Glutamatergic neuron (in vitro differentiated cells): Measurements from ENCODE around the gene CTCF. TPM values are rescaled to one million over a fixed set of nuclear protein-coding genes. Genes with fewer than 3 reads are reported as not detected.

Source experiments
- DNase-seq: peaks from one replicate; pipeline ENCODE4 v3.0.0; 2022
- H3K27ac Mint-ChIP-seq: one replicate; pipeline ENCODE4 v1.8.0; 2020; ENCODE audit warnings: mild to moderate bottlenecking, mixed read lengths, inconsistent platforms; ENCODE audit not compliant: unreplicated experiment
- H3K27me3 Mint-ChIP-seq: one replicate; pipeline ENCODE4 v1.8.0; 2020; ENCODE audit warnings: mild to moderate bottlenecking, moderate library complexity, mixed read lengths, inconsistent platforms; ENCODE audit not compliant: unreplicated experiment
- H3K36me3 Mint-ChIP-seq: one replicate; pipeline ENCODE4 v1.8.0; 2020; ENCODE audit warnings: mild to moderate bottlenecking, mixed read lengths, inconsistent platforms; ENCODE audit not compliant: unreplicated experiment
- H3K4me1 Mint-ChIP-seq: one replicate; pipeline ENCODE4 v1.8.0; 2020; ENCODE audit warnings: mild to moderate bottlenecking, low read depth, mixed read lengths, inconsistent platforms; ENCODE audit not compliant: unreplicated experiment
- H3K4me3 Mint-ChIP-seq: one replicate; pipeline ENCODE4 v1.8.0; 2020; ENCODE audit warnings: mild to moderate bottlenecking, mixed read lengths, inconsistent platforms; ENCODE audit not compliant: unreplicated experiment
- H3K9me3 Mint-ChIP-seq: one replicate; pipeline ENCODE4 v1.8.0; 2020; ENCODE audit warnings: mild to moderate bottlenecking, moderate library complexity, mixed read lengths, inconsistent platforms; ENCODE audit not compliant: unreplicated experiment
- CTCF ChIP-seq: fragments of 200-600 bp; sonication (generic); IDR thresholded peaks from one replicate; pipeline ENCODE4 v1.5.0; 2021; ENCODE audit not compliant: partially characterized antibody, unreplicated experiment
- total RNA-seq: library from RNA; stranded (reverse); fragmentation: NEBNext Ultra II Directional; extraction: Animal tissue kit (Norgen Biotek cat#: 25700); gene quantifications from one replicate; pipeline ENCODE4 v1.2.1, GENCODE V29; 2021; ENCODE audit not compliant: unreplicated experiment

The CTCF gene
- total RNA-seq, 1 donor from 2014 or later = 42.8 TPM

DNA sequence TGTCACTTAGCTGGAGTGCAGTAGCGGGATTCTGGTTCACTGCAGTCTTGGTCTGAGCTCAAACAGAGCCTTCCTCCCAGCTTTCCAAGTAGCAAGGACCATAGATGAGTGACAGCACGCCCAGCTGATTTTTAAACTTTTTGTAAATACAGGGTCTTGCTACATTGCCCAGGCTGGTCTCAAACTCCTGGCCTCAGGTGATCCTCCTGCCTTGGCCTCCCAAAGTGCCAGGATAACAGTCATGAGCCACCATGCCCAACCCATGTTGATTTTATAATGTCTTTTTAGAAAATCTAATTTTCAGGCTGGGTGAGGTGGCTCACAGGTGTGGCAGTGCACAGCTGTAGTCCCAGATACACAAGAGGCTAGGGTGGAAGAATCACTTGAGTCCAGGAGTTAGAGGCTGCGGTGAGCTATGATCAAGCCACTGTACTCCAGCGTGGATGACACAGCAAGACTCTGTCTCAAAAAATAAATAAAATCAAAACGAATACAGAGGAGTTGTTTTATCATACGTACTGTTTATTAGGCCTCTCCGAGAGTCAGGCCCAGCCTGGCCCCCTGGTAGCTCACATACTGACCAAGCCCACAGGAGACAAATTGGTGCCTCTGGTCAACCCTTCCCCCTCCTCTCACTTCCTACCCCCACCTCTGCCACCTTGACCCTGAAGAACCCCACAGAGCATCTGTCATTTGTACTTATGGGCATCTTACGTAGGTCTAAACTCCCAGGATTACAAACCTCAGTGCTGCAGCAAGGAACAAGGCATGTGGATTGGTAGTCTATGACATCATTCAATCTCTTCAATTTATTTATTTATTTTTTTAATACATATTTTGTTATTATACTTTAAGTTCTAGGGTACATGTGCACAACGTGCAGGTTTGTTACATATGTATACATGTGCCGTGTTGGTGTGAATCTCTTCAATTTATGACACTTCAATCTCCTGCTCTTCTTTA is 117.9 kb downstream of the CTCF start:
- TF ChIP-seq CTCF = no peak
- Mint-ChIP-seq H3K36me3 (no peaks in the 10 kb centered on the region), H3K27me3 (no peaks in the 10 kb centered on the region), H3K27ac (no peak overlapping the region), H3K4me3 (no peak overlapping the region), H3K4me1 (no peaks in the 10 kb centered on the region), H3K9me3 (peaks cover 2% of the 10 kb centered on the region)
- DNase-seq = no peak

DNA sequence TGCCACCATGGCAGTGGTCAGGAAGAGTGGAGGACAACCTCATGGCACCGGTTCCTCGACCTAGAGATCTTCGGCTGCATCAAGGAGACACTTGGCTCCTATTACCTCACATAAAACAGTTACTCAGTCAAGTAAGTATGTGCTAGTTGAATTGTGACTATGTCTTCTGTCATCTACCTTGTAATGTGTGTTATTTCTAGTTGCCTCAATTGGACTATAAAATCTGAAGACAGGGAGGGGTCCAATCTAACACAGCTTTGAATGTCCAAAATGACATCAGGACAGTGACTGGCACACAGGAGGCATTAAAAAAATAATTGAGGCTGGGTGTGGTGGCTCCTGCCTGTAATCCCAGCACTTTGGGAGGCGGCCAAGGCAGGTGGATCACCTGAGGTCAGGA is 121.4 kb downstream of the CTCF start:
- no peak for TF ChIP-seq CTCF

DNA sequence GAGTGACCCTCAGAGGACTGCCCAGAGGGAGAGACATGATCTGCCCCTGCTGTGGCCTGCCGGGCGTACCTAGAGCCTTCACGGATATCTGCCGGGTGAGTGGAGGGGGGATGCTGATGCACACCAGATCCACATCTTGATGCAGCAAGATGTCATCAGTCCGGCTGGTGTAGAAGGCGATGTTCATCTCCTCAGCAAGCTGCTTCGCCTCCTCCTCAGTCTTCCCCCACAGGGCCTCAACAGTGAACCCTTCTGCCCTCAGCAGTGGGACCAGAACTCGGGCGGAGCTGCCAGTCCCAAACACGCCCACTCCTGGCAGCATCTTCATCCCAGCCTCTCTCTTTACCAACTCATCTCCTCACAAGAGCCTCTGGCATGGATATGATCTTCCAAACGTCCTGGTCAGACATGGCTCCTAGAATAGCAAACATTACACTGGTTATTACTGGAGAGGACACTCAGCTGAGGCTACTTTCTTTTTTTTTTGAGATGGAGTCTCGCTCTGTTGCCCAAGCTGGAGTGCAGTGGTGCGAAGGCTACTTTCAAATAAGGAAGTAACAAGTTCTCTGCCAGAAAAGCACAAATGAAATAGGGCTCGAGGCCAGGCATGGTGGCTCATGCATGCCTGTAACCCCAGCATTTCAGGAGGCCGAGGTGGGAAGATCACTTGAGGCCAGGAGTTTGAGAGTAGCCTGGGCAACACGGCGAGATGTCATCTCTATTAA is 123.2 kb downstream of the CTCF start:
- Mint-ChIP-seq H3K4me3 (no peak overlapping the region), H3K4me1 (no peaks in the 10 kb centered on the region), H3K27ac (no peak overlapping the region), H3K27me3 (no peaks in the 10 kb centered on the region), H3K9me3 (no peaks in the 10 kb centered on the region), H3K36me3 (no peaks in the 10 kb centered on the region)
- DNase-seq = no peak
- TF ChIP-seq CTCF = no peak

More for the DNA sequence above, 121.4 kb downstream of the CTCF start:
- H3K36me3 Mint-ChIP-seq = no peaks in the 10 kb centered on the region
- H3K4me1 Mint-ChIP-seq = no peaks in the 10 kb centered on the region
- H3K4me3 Mint-ChIP-seq = no peak overlapping the region
- no peak overlapping the region for H3K27ac Mint-ChIP-seq
- DNase-seq = no peak
- H3K27me3 Mint-ChIP-seq = no peaks in the 10 kb centered on the region
- H3K9me3 Mint-ChIP-seq = no peaks in the 10 kb centered on the region

Other genes starting within 250 kb of the CTCF start
- 1.0 TPM for gene KCTD19, start 235.8 kb upstream of the CTCF start, total RNA-seq
- not detected for gene LRRC36, start 235.7 kb upstream of the CTCF start, total RNA-seq
- 21.7 TPM for gene TPPP3, start 169.0 kb upstream of the CTCF start, total RNA-seq
- gene ZDHHC1, start 146.0 kb upstream of the CTCF start, total RNA-seq = 4.6 TPM
- gene HSD11B2, start 131.4 kb upstream of the CTCF start, total RNA-seq = 6.0 TPM
- 111 TPM for gene ATP6V0D1, start 81.4 kb upstream of the CTCF start, total RNA-seq
- not detected for gene AGRP, start 79.0 kb upstream of the CTCF start, total RNA-seq
- 191 TPM for gene RIPOR1, start 33.7 kb upstream of the CTCF start, total RNA-seq
- 37.1 TPM for gene CARMIL2, start 82.6 kb downstream of the CTCF start, total RNA-seq
- 33.3 TPM for gene ACD, start 97.7 kb downstream of the CTCF start, total RNA-seq
- gene PARD6A, start 98.4 kb downstream of the CTCF start, total RNA-seq = 18.7 TPM
- 19.0 TPM for gene ENKD1, start 104.2 kb downstream of the CTCF start, total RNA-seq
- 3.4 TPM for gene C16orf86, start 104.3 kb downstream of the CTCF start, total RNA-seq
- 86.7 TPM for gene GFOD2, start 156.8 kb downstream of the CTCF start, total RNA-seq
- gene RANBP10, start 244.0 kb downstream of the CTCF start, total RNA-seq = 32.0 TPM
- 3.4 TPM for gene TSNAXIP1, start 244.4 kb downstream of the CTCF start, total RNA-seq